Hematopoietic multipotent progenitor cell treated with erythropoietin and hydrocortisone succinate and interleukin-3 and kit ligand, for 15 days (in vitro differentiated cells): ENCODE data around the gene RNF123.
"Not testable (repeated sequence)": the region's sequence is repeated elsewhere in the genome, so short reads cannot be mapped to it uniquely, and the experiment has no call there.

Source experiments
- DNase-seq: peaks from one replicate; pipeline ENCODE4 v3.0.0-alpha.2; 2015; ENCODE audit warnings: low spot score

The RNF123 gene

GRCh38 chr3:49720855-49721595, 31.7 kb downstream of the RNF123 start:
- DNase-seq, result no peak

- no peak for DNase-seq
Measured at GRCh38 chr3:49721596-49721895, 32.2 kb downstream of the RNF123 start.

GRCh38 chr3:49721896-49722781, 32.8 kb downstream of the RNF123 start:
- no peak for DNase-seq

GRCh38 chr3:49722896-49723295, 33.5 kb downstream of the RNF123 start:
- no peak for DNase-seq

GRCh38 chr3:49723296-49723627, 33.9 kb downstream of the RNF123 start:
- DNase-seq, result peak; percentile 61

- peak; percentile 94 for DNase-seq
Measured at GRCh38 chr3:49723628-49724551, 34.5 kb downstream of the RNF123 start, which contains the start of gene GMPPB. Gene GMPPB, minus strand, starts transcription at chr3:49723951. Its CDS starts 225 bp downstream, at chr3:49723726.

- no peak for DNase-seq
Measured at GRCh38 chr3:49724586-49724985, 35.2 kb downstream of the RNF123 start.

GRCh38 chr3:49725906-49726681, 36.7 kb downstream of the RNF123 start:
- no peak for DNase-seq

GRCh38 chr3:49727154-49727923, 38.0 kb downstream of the RNF123 start:
- no peak for DNase-seq

GRCh38 chr3:49727924-49728361, 38.6 kb downstream of the RNF123 start:
- no peak for DNase-seq

GRCh38 chr3:49729966-49730609, 40.7 kb downstream of the RNF123 start:
- DNase-seq, result no peak

GRCh38 chr3:49732597-49732996, 43.2 kb downstream of the RNF123 start:
- DNase-seq, result no peak

GRCh38 chr3:49733551-49733950, 44.2 kb downstream of the RNF123 start:
- no peak for DNase-seq

- DNase-seq, result no peak
Measured at GRCh38 chr3:49734752-49735151, 45.4 kb downstream of the RNF123 start.

- no peak for DNase-seq
Measured at GRCh38 chr3:49738067-49738713, 48.8 kb downstream of the RNF123 start.

GRCh38 chr3:49740427-49740826, 51.1 kb downstream of the RNF123 start:
- no peak for DNase-seq

- no peak for DNase-seq
Measured at GRCh38 chr3:49745986-49746385, 56.6 kb downstream of the RNF123 start.

GRCh38 chr3:49747792-49748480, 58.6 kb downstream of the RNF123 start:
- no peak for DNase-seq

GRCh38 chr3:49748874-49749273, 59.5 kb downstream of the RNF123 start:
- DNase-seq, result not testable (repeated sequence)
